ENCODE results near the gene CASP2. TPM values are rescaled to one million over a fixed set of nuclear protein-coding genes. Genes with fewer than 3 reads are reported as not detected.

CASP2 gene
- total RNA-seq, 1 experiment from 2014 or later = 64.1 TPM

- ATAC-seq (no peak), DNase-seq (ENCODE audit: low read depth, low spot score) (no peak)
- TF ChIP-seq ELF1 (IDR thresholded peaks at IDR 0.05; ENCODE audit: borderline replicate concordance, low read depth) (no peak), CBX3 (IDR thresholded peaks at IDR 0.05; ENCODE audit: low read depth) (no peak), ZBTB33 (IDR thresholded peaks at IDR 0.05; ENCODE audit: extremely low read depth, insufficient replicate concordance, low read length) (no peak), MAX (IDR thresholded peaks at IDR 0.05) (no peak), SRF (IDR thresholded peaks at IDR 0.05; ENCODE audit: low read depth) (no peak), SIN3A (IDR thresholded peaks at IDR 0.05; ENCODE audit: low read depth) (no peak), EZH2phosphoT487 (IDR thresholded peaks at IDR 0.05; ENCODE audit: borderline replicate concordance) (no peak), POLR2A (IDR thresholded peaks at IDR 0.05; ENCODE audit: borderline replicate concordance, extremely low read depth, insufficient read depth, insufficient read length) (no peak), CTCF (IDR thresholded peaks at IDR 0.05 in 2 of 3, conservative IDR thresholded peaks at IDR 0.05 in 1 of 3; ENCODE audit: borderline replicate concordance in 1 of 3, insufficient read depth in 1 of 3, low read depth in 2 of 3, low read length in 2 of 3) (no peak), CEBPB (IDR thresholded peaks at IDR 0.05; ENCODE audit: low read depth) (no peak), ATF3 (IDR thresholded peaks at IDR 0.05) (no peak), YY1 (IDR thresholded peaks at IDR 0.05; ENCODE audit: extremely low read depth, insufficient replicate concordance, low read depth, low read length) (no peak), EZH2 (IDR thresholded peaks at IDR 0.05) (no peak)
- peaks cover 5% of the 10 kb centered on the region; the same call in 1 of the 2 replicates for H4K20me1 ChIP-seq (ENCODE audit: insufficient read depth)
- intact Hi-C loops (cut with micrococcal nuclease) = loop anchor here (5.0 kb wide), 1 partner anchor 106 kb away; the partner anchor contains the start of gene EPHA1
- H3K9me2 ChIP-seq (ENCODE audit: insufficient read depth) = no peaks in the 10 kb centered on the region
- RAD21 ChIA-PET (ENCODE audit: low non-redundant PET in 1 of 2, low total read pairs in 2 of 2, uncharacterized antibody in 2 of 2, unreplicated experiment in 2 of 2) = no interaction called here
- POLR2A ChIA-PET = interaction anchor here (0.8 kb wide), 1 partner anchor 13 kb away, joined by 3 read pairs; the partner anchor contains the start of gene CASP2
- H3K27ac ChIP-seq (ENCODE audit: low read depth, low read length) = no peak overlapping the region
- H3K36me3 ChIP-seq (ENCODE audit: control insufficient read depth in 1 of 2, insufficient read depth in 2 of 2, low read length in 2 of 2) = peaks cover 67 to 76% of the 10 kb centered on the region in 2 experiments
- H3K4me1 ChIP-seq (ENCODE audit: control insufficient read depth in 1 of 2, insufficient read depth in 2 of 2, low read length in 2 of 2) = no peaks in the 10 kb centered on the region
- no TSS peak for BruUV-seq (replicated peaks)
- no peak overlapping the region for H3K9ac ChIP-seq (ENCODE audit: low read length)
- no peak overlapping the region for H3K4me3 ChIP-seq (replicated peaks in 1 of 2; ENCODE audit: low read depth in 1 of 2, low read length in 2 of 2)
- H3K27me3 ChIP-seq (ENCODE audit: insufficient read depth, low read length) = no peaks in the 10 kb centered on the region
- H3K79me2 ChIP-seq (ENCODE audit: insufficient read depth, low read length) = peaks cover 21% of the 10 kb centered on the region
- H2AFZ ChIP-seq (ENCODE audit: low read depth, low read length, poor library complexity, severe bottlenecking) = no peak overlapping the region
- no peak overlapping the region for H3K4me2 ChIP-seq (ENCODE audit: low read length)
- CTCF ChIA-PET = no interaction called here
- no peaks in the 10 kb centered on the region for H3K9me3 ChIP-seq (ENCODE audit: control insufficient read depth in 1 of 2, insufficient read depth in 1 of 2, low read depth in 1 of 2, low read length in 2 of 2)
These were observed 13.1 kb downstream of the CASP2 start for GRCh38 chr7:143300959-143301935.

All from HCT116 (cell line).